T-helper 1 cell (primary cell): Measurements from ENCODE around the gene MYOZ3.

Source experiments
- DNase-seq, 5 donors: peaks; one replicate each; pipeline ENCODE4 v3.0.0-alpha.2; 2012 to 2020

The MYOZ3 gene

DNA sequence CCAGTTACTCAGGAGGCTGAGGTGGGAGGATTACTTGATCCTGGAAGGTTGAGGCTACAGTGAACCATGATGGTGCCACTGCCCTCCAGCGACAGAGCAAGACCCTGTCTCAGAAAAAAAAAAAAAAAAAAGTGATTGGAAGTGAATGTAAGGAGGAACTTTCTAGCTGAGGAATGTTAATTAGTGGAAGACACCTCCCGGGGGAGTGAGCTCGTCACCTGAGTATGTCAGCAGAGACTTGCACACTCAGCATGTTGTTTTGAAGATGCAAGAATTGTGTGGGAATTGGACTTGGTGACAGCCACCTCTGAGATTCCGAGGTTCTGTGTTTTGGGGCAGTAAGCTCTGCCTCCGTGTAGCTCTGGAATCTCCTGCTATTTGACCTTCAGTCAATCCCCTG lies 17.0 kb upstream of the MYOZ3 start:
- DNase-seq: no peak

DNA sequence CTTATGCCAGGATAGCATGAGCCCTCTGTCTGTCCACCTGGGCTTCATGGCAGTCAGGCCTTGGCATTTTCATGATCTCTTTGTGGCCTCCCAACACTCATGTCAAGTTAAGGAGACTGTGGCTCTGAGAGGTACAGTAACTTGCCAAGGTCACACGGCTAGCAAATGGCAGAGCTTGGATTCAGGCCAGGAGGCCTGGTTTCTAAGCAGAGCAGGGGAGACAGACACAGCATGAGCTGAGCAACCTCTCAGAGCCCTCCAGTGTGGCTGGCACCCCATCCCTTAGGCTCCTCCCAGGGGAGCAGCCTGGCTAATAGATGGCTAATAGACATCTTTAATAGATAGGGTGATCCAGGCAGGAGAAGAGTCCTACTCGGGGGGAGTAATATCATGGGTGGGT lies 16.5 kb upstream of the MYOZ3 start:
- DNase-seq: no peak

DNA sequence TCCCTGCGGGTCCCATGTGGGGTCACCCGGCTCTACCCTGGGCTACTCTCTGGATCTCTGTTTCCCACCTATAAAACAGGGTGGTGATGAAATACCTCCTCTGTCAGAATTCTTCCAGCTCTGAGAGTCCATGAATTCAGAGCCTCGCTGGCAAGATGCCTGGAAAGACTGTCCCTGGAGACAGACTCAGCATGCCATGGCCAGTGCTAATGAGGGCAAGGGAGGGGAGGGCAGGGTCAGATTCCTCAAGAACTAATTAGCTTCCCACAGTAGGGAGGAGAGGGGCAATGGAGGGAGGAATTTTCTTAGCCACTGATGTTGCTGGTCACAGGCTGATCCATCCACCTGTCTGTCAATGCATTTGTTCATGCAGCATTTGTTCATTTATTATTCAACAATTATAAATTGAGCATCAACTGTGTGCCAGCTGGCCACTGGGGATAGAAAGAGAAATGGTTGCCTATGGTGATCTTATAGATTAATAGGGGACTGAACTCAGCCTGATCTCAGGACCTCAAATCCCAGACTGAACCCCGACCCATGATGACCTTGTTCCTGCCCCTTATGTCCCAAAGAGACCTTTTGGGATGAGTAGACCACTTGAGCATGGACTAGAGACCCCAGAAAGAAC lies 15.9 kb upstream of the MYOZ3 start:
- DNase-seq: no peak

DNA sequence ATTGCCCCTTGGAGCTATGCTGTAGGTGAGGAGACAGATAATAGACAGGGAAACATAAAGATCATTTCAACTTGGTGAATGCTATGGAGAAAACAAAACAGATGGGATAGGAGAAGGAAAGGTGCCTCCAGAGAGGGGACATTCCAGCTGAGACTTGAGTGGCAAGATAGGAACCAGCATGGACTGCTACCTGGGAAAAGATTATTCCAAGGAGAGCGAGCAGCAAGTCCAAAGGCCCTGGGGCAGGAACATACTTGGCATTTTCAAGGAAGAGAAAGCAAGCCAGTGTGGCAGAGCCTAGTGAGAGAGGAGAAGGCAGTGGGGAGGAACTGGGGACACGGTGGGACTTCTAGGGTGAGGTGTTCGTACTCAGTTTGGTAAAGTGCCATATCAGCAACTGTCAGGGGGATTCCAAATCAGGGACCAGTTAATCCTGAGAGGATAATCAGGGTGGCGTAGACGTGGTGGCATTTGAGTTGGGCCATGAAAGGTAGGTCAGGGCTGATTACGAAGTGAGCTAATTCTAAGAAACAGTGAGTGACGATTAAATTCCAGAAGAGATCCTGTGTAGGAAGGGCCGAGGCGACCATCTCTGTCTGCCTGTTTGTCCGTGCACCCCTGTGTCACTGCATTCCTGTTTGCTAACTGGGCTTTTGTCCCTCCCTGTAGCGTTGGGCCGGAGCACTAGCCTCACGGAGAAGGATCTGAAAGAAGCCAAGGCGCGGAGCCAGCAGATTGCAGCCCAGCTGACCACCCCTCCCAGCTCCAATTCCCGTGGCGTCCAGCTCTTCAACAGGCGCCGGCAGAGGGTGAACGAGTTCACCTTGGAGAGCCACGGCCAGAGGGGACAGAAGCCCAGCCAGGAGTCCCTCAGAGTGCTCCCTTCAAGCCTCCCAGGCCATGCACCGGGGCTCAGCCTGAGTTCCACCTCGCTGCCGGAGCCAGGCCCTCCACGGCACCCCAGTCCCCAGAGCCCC lies 13.5 kb upstream of the MYOZ3 start:
- no peak for DNase-seq

DNA sequence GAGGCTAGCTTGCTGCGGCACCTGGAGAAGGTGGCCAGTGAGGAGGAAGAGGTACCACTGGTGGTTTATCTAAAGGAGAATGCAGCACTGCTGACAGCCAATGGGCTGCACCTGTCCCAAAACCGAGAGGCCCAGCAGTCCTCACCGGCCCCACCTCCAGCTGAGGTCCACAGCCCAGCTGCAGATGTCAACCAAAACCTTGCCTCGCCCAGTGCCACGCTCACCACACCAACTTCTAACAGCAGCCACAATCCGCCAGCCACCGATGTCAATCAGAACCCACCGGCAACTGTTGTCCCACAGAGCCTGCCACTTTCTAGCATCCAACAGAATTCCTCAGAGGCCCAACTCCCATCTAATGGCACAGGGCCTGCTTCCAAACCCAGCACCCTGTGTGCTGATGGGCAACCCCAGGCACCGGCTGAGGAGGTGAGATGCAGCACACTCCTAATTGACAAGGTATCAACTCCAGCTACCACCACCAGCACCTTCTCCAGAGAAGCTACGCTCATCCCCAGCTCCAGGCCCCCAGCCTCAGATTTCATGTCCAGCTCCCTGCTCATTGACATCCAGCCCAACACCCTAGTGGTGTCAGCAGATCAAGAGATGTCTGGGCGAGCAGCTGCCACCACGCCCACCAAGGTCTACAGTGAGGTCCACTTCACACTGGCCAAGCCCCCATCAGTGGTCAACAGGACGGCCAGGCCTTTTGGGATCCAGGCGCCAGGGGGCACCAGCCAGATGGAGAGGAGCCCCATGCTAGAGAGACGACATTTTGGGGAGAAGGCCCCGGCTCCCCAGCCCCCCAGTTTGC lies 12.6 kb upstream of the MYOZ3 start:
- DNase-seq: no peak

DNA sequence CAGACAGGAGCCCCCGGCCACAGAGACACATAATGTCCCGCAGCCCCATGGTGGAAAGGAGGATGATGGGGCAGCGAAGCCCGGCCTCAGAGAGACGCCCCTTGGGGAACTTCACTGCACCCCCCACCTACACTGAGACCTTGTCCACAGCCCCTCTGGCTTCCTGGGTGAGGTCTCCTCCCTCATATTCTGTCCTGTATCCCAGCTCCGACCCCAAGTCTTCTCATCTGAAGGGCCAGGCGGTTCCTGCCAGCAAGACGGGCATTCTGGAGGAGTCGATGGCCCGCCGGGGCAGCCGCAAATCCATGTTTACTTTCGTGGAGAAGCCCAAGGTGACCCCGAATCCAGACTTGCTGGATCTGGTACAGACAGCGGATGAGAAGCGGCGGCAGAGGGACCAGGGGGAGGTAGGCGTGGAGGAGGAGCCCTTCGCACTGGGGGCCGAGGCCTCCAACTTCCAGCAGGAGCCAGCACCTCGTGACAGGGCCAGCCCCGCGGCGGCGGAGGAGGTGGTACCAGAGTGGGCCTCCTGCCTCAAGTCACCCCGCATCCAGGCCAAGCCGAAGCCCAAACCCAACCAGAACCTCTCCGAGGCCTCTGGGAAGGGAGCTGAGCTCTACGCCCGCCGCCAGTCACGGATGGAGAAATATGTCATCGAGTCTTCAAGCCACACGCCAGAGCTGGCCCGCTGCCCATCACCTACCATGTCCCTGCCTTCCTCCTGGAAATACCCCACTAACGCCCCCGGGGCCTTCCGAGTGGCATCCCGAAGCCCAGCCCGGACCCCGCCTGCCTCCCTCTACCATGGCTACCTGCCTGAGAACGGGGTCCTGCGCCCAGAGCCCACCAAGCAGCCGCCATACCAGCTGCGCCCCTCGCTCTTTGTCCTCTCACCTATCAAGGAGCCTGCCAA lies 11.7 kb upstream of the MYOZ3 start:
- DNase-seq: no peak

DNA sequence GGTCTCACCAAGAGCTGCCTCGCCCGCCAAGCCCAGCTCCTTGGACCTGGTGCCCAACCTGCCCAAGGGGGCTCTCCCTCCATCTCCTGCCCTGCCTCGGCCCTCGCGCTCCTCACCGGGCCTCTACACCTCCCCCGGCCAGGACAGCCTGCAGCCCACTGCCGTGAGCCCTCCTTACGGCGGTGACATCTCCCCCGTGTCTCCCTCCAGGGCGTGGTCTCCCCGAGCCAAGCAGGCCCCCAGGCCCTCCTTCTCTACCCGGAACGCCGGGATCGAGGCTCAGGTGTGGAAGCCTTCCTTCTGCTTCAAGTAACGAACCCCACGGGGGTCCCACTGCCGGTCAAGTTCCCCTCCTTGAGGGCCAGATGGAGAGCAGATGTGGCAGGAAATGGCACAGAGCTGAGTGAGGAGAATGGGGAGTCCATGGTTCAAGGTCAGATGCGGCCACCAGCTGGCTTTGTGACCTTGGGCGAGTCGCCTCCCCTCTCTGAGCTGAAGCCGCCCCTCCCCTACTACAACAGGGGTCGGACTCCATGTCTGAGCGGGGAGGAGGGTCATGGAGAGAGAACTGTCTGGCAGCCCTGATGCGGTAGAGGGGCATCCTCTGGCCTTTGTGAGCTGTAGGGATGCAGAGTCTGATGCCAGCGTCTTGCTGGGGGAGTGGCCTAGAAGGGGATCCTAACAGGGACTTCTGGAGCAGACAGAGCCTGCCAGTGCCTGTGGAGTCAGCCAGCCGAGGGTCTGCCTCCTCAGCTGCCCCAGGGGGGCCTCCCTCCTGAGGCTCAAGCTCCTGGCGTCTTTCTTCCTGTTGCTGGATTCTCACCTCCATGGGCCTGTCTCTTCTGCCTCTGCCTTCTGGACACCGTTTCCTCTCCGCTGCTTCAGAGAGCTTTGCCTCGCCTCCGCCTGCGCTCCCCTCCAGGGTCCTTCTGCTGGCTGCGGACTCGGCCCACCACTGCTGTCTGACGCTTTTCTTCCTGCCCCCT lies 10.7 kb upstream of the MYOZ3 start:
- DNase-seq: no peak

DNA sequence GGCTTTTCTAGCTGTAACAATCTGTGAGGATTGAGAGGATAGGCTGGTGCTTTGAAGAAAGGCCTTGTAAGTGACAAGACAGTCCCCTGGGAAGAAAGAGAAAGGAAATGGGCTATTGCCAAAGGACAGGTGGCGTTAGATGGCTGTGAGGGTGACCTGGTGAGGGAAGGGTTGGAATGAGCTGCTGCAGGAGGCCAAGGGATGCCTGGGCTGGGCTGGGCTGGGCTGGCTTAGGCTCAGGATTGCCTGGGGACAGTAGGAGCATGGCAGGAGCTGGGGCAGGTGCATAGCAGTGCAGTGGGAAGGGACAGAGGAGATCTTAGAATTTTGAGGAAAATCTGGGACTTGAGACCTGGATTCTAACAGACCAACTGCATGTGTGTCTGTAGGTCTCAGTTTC lies 9.7 kb upstream of the MYOZ3 start:
- no peak for DNase-seq

DNA sequence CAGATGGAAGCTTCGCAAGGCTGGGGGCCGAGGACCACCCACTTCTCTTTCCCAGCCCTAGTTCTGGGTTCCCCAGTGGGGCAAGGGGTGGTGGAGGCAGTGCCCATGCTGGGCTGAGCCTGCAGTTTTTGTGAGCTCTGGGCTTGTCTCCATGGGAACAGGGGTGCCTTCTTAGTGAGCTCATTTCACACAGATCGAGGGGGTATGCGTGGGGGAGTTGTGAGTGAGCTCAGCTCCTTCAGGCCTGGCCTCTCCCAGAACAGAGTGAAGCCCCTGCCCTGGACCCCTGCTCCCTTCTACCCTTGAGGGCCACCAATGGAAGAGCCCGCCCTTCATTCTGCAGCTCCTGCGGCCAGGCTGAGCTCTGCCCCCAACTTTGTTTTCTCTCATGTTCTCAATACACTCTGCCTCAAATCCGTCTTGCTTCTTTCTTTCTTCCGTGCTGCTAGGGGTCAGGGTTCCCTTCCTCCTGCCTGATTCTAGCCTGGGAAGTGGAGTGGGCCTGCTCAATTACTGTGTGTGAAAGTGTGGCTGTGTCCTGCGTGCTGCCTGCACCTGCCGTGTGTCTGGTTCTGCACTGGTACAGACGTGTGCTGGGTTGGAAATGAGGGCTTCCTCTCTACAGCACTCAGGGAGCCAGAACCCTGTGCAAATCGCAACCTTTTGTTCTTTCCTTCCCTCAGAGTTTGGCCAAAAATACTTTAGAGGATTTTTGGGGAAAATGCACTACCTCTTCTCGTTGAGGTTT lies 9.0 kb upstream of the MYOZ3 start:
- no peak for DNase-seq

DNA sequence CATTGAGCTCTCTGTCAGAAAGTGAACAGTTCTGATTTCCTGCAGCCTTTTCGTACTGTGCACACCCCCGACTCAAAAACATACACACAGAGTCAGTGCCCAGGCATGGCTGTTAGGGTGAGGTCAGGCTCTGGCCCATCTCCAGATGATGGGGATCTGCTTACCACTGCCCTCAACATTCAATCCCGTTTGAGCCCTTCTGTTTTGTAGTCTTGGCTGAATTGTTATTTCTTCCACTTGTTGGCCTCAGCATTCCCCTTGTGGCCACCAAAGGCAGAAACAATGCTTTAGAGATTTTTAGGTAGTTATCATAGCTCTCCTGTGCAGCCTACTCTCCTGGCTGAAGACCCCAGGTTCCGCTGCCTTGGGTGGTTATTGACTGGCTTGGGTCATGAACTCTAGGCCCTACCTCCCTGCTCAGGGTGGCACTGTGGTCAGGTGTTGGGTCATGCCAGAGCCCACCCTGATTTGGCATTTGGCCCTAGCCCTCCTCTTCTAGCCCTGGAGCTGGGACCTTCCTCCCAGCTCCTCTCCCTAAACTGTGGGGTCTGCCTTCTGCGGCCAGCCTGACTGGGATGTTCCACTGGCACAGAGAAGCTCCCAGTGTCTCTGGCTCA lies 7.8 kb upstream of the MYOZ3 start:
- no peak for DNase-seq

DNA sequence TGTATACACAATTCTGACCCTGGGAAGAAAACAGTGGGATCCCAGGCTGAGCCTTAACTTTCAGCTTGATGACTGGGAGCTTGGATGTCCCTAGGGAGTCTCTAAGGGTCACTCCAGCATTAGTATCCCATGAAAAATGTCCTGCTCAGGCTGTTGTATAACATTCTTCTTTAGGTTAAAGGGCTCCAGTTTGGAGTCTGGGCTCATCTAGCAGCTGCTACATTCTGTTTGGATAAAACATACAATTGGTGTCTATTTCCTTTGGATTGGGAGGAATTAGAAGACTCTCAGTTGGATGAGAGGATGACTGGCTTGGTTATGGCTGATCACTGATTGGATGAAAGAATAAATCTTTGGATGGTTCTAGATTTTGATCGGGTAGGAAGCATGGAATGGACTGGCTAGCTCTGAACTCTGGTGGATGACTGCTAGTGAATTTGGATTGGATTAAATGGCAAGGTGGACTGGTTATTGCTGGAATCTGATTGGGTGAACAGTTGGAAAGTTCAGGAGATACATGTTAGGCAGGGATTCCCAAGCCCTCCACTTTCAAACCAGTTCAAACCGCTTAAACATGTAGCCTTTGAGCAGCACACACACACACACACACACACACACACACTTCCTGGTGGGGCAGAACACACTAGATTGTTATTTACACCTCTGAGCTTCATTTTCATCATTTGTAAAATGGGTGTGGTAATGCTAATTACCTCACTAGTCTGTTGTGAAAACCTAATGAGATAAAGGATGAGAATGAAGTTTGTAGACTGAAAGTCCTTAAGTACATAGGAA lies 7.1 kb upstream of the MYOZ3 start:
- DNase-seq: no peak

DNA sequence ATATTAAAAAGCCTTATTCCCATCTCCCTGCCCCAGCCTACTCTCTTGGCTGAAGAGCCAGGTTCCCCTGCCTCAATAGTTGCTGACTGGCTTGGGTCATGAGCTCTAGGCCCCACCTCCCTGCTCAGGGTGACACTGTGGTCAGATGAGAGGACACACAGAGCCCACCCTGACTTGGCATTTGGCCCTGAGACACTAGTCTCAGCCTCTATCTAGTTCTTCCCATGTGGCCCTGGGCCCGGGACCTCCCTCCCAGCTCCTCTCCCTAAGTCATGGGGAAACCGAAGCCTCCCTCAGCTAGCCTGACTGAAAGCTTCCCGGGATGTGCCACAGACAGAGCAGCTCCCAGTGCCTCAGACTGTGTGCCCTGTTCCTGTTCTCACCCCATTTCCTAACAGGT lies 5.8 kb upstream of the MYOZ3 start:
- DNase-seq: no peak

DNA sequence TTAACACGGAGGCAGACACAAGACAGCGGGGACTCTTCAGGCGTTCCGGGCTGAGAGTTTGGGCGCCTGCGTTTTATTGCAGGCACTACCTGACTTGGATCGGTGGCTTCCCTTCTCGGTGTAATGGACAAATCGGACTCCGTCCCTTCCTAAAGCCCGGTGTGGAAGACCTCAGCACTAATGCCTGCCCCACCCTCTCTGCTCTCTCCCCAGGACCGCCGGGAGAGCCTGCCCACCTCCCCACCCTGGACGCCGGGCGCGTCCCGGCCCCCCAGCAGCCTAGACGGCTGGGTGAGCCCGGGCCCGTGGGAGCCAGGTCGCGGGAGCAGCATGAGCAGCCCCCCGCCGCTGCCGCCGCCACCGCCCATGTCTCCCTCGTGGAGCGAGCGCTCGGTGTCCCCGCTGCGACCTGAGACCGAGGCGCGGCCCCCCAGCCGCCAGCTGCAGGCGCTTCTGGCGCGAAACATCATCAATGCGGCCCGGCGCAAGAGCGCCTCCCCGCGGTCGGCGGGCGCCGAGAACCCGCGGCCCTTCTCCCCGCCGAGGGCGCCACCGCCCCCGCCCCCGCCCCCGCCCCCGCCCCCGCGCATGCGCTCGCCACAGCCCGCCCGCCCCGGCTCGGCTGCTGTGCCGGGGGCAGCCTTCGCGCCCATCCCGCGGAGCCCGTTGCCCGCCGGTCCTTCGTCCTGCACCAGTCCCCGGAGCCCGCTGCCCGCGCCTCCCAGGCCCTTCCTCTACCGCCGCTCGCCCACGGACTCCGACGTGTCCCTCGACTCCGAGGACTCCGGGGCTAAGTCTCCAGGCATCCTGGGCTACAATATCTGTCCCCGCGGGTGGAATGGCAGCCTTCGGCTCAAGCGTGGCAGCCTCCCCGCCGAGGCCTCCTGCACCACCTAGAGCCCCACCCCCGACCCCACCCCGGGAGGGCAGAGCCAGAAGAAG lies 4.6 kb upstream of the MYOZ3 start:
- DNase-seq: peak; percentile 68 to 84 (median 76)

DNA sequence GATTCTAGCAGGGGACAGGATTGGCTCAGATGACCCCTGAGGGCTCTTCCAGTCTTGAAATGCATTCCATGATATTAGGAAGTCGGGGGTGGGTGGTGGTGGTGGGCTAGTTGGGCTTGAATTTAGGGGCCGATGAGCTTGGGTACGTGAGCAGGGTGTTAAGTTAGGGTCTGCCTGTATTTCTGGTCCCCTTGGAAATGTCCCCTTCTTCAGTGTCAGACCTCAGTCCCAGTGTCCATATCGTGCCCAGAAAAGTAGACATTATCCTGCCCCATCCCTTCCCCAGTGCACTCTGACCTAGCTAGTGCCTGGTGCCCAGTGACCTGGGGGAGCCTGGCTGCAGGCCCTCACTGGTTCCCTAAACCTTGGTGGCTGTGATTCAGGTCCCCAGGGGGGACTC lies 2.9 kb upstream of the MYOZ3 start:
- DNase-seq: no peak

DNA sequence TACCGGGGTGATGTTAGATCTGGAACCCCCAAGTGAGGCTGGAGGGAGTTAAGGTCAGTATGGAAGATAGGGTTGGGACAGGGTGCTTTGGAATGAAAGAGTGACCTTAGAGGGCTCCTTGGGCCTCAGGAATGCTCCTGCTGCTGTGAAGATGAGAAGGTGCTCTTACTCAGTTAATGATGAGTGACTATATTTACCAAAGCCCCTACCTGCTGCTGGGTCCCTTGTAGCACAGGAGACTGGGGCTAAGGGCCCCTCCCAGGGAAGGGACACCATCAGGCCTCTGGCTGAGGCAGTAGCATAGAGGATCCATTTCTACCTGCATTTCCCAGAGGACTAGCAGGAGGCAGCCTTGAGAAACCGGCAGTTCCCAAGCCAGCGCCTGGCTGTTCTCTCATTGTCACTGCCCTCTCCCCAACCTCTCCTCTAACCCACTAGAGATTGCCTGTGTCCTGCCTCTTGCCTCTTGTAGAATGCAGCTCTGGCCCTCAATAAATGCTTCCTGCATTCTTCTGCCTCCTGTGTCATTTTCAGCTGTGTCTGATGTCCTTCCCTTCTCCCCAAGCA lies 2.3 kb upstream of the MYOZ3 start:
- no peak for DNase-seq

DNA sequence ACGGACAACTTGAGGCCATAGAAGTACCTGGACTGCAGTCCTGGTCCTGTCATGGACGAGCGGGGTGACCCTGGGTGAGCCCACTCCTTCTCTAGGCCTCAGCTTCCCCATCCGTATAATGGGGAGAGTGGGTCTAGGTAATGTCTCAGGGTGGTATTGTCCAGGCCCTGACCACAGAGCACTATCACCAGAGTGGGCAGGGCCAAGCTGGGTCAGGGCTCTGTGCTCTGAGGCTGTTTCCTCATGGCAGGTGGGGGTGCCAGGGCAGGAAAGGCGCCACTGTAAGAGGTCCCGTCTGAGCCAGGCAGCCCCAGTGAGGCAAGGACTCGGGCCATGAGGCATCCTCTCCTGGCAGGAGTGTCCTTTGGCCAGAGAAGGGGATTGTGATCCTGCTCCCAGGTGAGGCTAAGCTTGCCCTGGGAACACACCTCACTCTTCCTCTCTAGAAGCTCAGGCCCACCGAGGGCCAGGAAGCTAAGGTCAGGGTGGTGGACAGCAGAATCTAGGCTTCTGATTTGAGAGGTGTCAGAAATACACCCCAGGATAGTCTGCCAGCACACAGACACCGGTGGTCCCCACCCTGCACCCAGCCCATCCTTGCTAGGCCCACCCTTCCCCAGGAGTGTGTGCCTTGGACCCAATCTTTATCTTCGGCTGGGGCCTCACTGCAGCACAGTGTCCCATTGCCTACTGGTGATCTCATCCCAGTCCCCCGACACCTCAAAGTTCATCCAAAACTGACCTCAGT lies 1.5 kb upstream of the MYOZ3 start:
- no peak for DNase-seq
